ENCODE results near the gene EMC1. TPM values are rescaled to one million over a fixed set of nuclear protein-coding genes. Genes with fewer than 3 reads are reported as not detected.

Gene EMC1
- total RNA-seq, 1 experiment from 2014 or later, result 60.0 TPM

DNA sequence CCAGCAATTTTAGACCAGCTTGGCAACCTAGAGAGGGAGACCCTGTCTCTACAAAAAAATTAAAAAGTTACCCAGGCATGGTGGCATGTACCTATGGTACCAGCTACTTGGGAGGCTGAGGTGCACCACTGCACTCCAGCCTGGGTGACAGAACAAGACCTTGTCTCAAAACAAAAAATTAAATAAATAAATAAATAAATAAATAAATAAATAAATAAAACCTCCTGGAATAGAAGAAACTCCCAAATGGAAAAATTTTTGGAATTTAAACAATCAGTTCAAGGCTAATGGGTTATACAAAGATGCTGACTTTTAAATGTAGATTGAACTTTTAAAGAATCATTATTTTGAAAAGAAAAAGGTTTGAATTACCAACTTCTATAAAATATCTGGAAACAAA, 63.5 kb downstream of the EMC1 start:
- Histone ChIP-seq H3K79me1 (ENCODE audit: insufficient read depth, low read depth, low read length, poor library complexity, severe bottlenecking) (peaks cover 3% of the 10 kb centered on the region), H3K23me2 (ENCODE audit: insufficient read length, low read depth, low read length, poor library complexity, severe bottlenecking) (no peaks in the 10 kb centered on the region), H3K9me3 (ENCODE audit: control insufficient read depth, low read depth, low read length) (no peaks in the 10 kb centered on the region), H3K27ac (ENCODE audit: insufficient read length, low read depth, low read length) (no peak overlapping the region), H2BK15ac (ENCODE audit: low read depth, low read length) (no peak overlapping the region), H3K4me1 (ENCODE audit: insufficient read depth, low read length) (no peaks in the 10 kb centered on the region; the same call in 1 of the 2 replicates), H2BK20ac (ENCODE audit: low read depth, low read length, poor library complexity, severe bottlenecking) (no peak overlapping the region), H2AK5ac (ENCODE audit: insufficient read length, low read length) (no peak overlapping the region), H3K23ac (ENCODE audit: insufficient read length, low read depth, low read length) (no peak overlapping the region), H2BK120ac (ENCODE audit: low read depth, low read length, poor library complexity, severe bottlenecking) (no peak overlapping the region), H3K18ac (ENCODE audit: insufficient read length, low read depth, low read length) (no peak overlapping the region), H4K8ac (replicated peaks; ENCODE audit: insufficient read length, low read depth, low read length) (no peak overlapping the region), H3K79me2 (ENCODE audit: insufficient read depth, low read length) (no peaks in the 10 kb centered on the region), H3K14ac (ENCODE audit: insufficient read depth, low read length) (no peak overlapping the region), H4K5ac (ENCODE audit: insufficient read length, low read depth, low read length) (no peak overlapping the region), H2BK5ac (ENCODE audit: insufficient read length, low read length) (no peak overlapping the region), H3K27me3 (ENCODE audit: insufficient read depth, low read length) (no peaks in the 10 kb centered on the region), H3K9ac (ENCODE audit: extremely low read depth, insufficient read length, low read length) (no peak overlapping the region), H3K56ac (ENCODE audit: insufficient read length, low read depth, low read length) (no peak overlapping the region), H4K20me1 (ENCODE audit: control insufficient read depth, insufficient read depth, insufficient read length) (no peaks in the 10 kb centered on the region), H3T11ph (ENCODE audit: low read length) (no peak overlapping the region), H4K91ac (ENCODE audit: insufficient read length, low read depth, low read length) (no peak overlapping the region), H3K4me2 (ENCODE audit: insufficient read depth, insufficient read length, low read length) (no peak overlapping the region), H2AFZ (ENCODE audit: low read length) (no peak overlapping the region), H3K4ac (ENCODE audit: low read depth, low read length) (no peak overlapping the region), H2BK12ac (ENCODE audit: insufficient read length, low read depth, low read length) (no peak overlapping the region)
- no peaks in the 10 kb centered on the region for H3K27me3 Mint-ChIP-seq (ENCODE audit: low read depth)
- H3K4me1 Mint-ChIP-seq, result peaks cover 11% of the 10 kb centered on the region in 2 experiments
- no peaks in the 10 kb centered on the region for H3K9me3 Mint-ChIP-seq
- DNase-seq, result no peak
- H3K27ac Mint-ChIP-seq, result no peak overlapping the region
- peaks cover 50 to 88% (median 78%) of the 10 kb centered on the region in 3 experiments; a peak in 6 of 7 replicates for H3K36me3 Mint-ChIP-seq (ENCODE audit: insufficient read depth in 1 of 3, low read depth in 3 of 3)
- H3K4me3 Mint-ChIP-seq, result no peak overlapping the region
- TF ChIP-seq, protein P1, sequence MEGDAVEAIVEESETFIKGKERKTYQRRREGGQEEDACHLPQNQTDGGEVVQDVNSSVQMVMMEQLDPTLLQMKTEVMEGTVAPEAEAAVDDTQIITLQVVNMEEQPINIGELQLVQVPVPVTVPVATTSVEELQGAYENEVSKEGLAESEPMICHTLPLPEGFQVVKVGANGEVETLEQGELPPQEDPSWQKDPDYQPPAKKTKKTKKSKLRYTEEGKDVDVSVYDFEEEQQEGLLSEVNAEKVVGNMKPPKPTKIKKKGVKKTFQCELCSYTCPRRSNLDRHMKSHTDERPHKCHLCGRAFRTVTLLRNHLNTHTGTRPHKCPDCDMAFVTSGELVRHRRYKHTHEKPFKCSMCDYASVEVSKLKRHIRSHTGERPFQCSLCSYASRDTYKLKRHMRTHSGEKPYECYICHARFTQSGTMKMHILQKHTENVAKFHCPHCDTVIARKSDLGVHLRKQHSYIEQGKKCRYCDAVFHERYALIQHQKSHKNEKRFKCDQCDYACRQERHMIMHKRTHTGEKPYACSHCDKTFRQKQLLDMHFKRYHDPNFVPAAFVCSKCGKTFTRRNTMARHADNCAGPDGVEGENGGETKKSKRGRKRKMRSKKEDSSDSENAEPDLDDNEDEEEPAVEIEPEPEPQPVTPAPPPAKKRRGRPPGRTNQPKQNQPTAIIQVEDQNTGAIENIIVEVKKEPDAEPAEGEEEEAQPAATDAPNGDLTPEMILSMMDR (conservative IDR thresholded peaks at IDR 0.05), result no peak

Data from H9 (cell line).